Activated CD8-positive, alpha-beta T cell treated with anti-CD3 and anti-CD28 coated beads for 36 hours (primary cell): Measurements from ENCODE around the gene PPOX. TPM values are rescaled to one million over a fixed set of nuclear protein-coding genes. Genes with fewer than 3 reads are reported as not detected.
A peak's percentile ranks its signal among the peaks of the same experiment; 100 is the strongest.

Experiments
- ATAC-seq: fragments of 200-7000 bp; cut with Tn5 transposase; one replicate; pipeline ENCODE4 v1.10.0; 2021; ENCODE audit warnings: mild to moderate bottlenecking, moderate library complexity
- CTCF ChIA-PET: fragments of 350-600 bp; sonication (Branson Sonifier 250); formaldehyde crosslinking; loops from one replicate; lab custom pipeline; 2021; ENCODE audit warnings: antibody characterized with exemption; lab: Charles Lee
- POLR2A ChIA-PET: fragments of 350-600 bp; sonication (Branson Sonifier 250); formaldehyde crosslinking; loops from one replicate; lab custom pipeline; 2021; ENCODE audit warnings: antibody characterized with exemption; lab: Charles Lee
- DNase-seq: peaks from one replicate; pipeline ENCODE4 v3.0.0-alpha.2; 2020
- H3K27ac Mint-ChIP-seq: one replicate; pipeline ENCODE4 v1.8.0; 2021; ENCODE audit warnings: mild to moderate bottlenecking, mixed read lengths
- H3K27me3 Mint-ChIP-seq: one replicate; pipeline ENCODE4 v1.8.0; 2021; ENCODE audit warnings: mixed read lengths
- H3K36me3 Mint-ChIP-seq: one replicate; pipeline ENCODE4 v1.8.0; 2021; ENCODE audit warnings: low read depth, mixed read lengths
- H3K4me1 Mint-ChIP-seq: one replicate; pipeline ENCODE4 v1.8.0; 2021; ENCODE audit warnings: low read depth, mixed read lengths
- H3K4me3 Mint-ChIP-seq: one replicate; pipeline ENCODE4 v1.8.0; 2021; ENCODE audit warnings: mild to moderate bottlenecking, moderate library complexity, mixed read lengths
- H3K9me3 Mint-ChIP-seq: one replicate; pipeline ENCODE4 v1.8.0; 2021; ENCODE audit warnings: mixed read lengths
- CTCF ChIP-seq: fragments of 200-600 bp; IDR thresholded peaks from one replicate; pipeline ENCODE4 v1.8.0; 2022; ENCODE audit warnings: antibody characterized with exemption, mild to moderate bottlenecking
- intact Hi-C: fragments of 100-400 bp; cut with micrococcal nuclease; formaldehyde crosslinking; loops from one replicate; pipeline ENCODE4 v1.10.0; 2022
- total RNA-seq, 2 experiments: library from RNA; stranded (reverse); gene quantifications; one replicate each; pipeline ENCODE4 v1.2.3, GENCODE V29; 2021

PPOX gene
- total RNA-seq, 2 experiments from 2014 or later = 24.4 to 24.9 TPM

GRCh38 chr1:161196521-161197451, 30.6 kb downstream of the PPOX start:
- Mint-ChIP-seq H3K36me3 (no peaks in the 10 kb centered on the region), H3K4me1 (peaks cover 42% of the 10 kb centered on the region), H3K27me3 (no peaks in the 10 kb centered on the region), H3K9me3 (no peaks in the 10 kb centered on the region), H3K4me3 (no peak overlapping the region), H3K27ac (no peak overlapping the region)
- CTCF ChIA-PET = interaction anchor here (1.3 to 18.7 kb wide), 2 partner anchors 11 to 26 kb away, joined by 3 to 306 read pairs; partner anchors contain the start of genes APOA2 and TOMM40L
- no peak for ATAC-seq
- POLR2A ChIA-PET = no interaction called here
- intact Hi-C loops = loop anchor here (10.0 kb wide), 1 partner anchor 108 kb away; the partner anchor contains the start of gene MPZ
- no peak for TF ChIP-seq CTCF
- no peak for DNase-seq

- Mint-ChIP-seq H3K27me3 (no peaks in the 10 kb centered on the region), H3K4me1 (peaks cover 37% of the 10 kb centered on the region), H3K9me3 (no peaks in the 10 kb centered on the region), H3K36me3 (peaks cover 5% of the 10 kb centered on the region), H3K27ac (no peak overlapping the region), H3K4me3 (no peak overlapping the region)
- TF ChIP-seq CTCF = no peak
- ATAC-seq (no peak), DNase-seq (no peak)
- ChIA-PET POLR2A (no interaction called here), CTCF (interaction anchor here (18.7 kb wide), 1 partner anchor 25 kb away, joined by 306 read pairs; the partner anchor contains the start of genes APOA2 and TOMM40L)
- intact Hi-C loops = loop anchor here (10.0 kb wide), 1 partner anchor 107 kb away; the partner anchor contains the start of gene MPZ
Measured at GRCh38 chr1:161197560-161198193, 31.5 kb downstream of the PPOX start.

- Mint-ChIP-seq H3K36me3 (peaks cover 7% of the 10 kb centered on the region), H3K4me3 (no peak overlapping the region), H3K4me1 (peaks cover 38% of the 10 kb centered on the region), H3K27me3 (no peaks in the 10 kb centered on the region), H3K27ac (peak overlapping the region; percentile 26), H3K9me3 (no peaks in the 10 kb centered on the region)
- ATAC-seq (no peak), DNase-seq (no peak)
- intact Hi-C loops = loop anchor here (10.0 kb wide), 1 partner anchor 106 kb away; the partner anchor contains the start of gene MPZ
- ChIA-PET CTCF (interaction anchor here (0.8 to 18.7 kb wide), 2 partner anchors 25 to 184 kb away, joined by 5 to 306 read pairs; partner anchors contain the start of genes APOA2 and TOMM40L), POLR2A (interaction anchor here (1.2 to 6.3 kb wide), 2 partner anchors 21 to 24 kb away, joined by 3 to 82 read pairs; partner anchors contain the start of genes APOA2 and TOMM40L)
- TF ChIP-seq CTCF = no peak
Measured at GRCh38 chr1:161198194-161198896, 32.1 kb downstream of the PPOX start.

GRCh38 chr1:161198897-161199431, 32.7 kb downstream of the PPOX start, which contains the start of gene ADAMTS4:
Gene ADAMTS4 (minus strand): TSS chr1:161199054. CDS start chr1:161198627, 427 bp downstream.
- peaks cover 44% of the 10 kb centered on the region for H3K4me1 Mint-ChIP-seq
- H3K4me3 Mint-ChIP-seq = peak within 1 kb of the TSS; percentile 89
- no peaks in the 10 kb centered on the region for H3K9me3 Mint-ChIP-seq
- ATAC-seq (no peak), DNase-seq (no peak)
- H3K36me3 Mint-ChIP-seq = peaks cover 10% of the 10 kb centered on the region
- ChIA-PET POLR2A (interaction anchor here (1.2 to 6.3 kb wide), 2 partner anchors 22 to 24 kb away, joined by 3 to 82 read pairs; partner anchors contain the start of genes APOA2 and TOMM40L), CTCF (interaction anchor here (0.7 to 18.7 kb wide), 5 partner anchors 8 to 183 kb away, joined by 3 to 306 read pairs (median 4); partner anchors contain the start of genes APOA2 and TOMM40L)
- no peak for TF ChIP-seq CTCF
- H3K27ac Mint-ChIP-seq = peak within 1 kb of the TSS; percentile 96
- intact Hi-C loops = loop anchor here (10.0 kb wide), 1 partner anchor 106 kb away; the partner anchor contains the start of gene MPZ
- H3K27me3 Mint-ChIP-seq = no peaks in the 10 kb centered on the region
